DMS 273 (cell line): ENCODE data around the gene PCSK7.

ENCODE experiments used
- DNase-seq: peaks from one replicate; lab custom pipeline; 2025; ENCODE audit not compliant: unreplicated experiment; lab: John Stamatoyannopoulos, UW

PCSK7 gene

DNA sequence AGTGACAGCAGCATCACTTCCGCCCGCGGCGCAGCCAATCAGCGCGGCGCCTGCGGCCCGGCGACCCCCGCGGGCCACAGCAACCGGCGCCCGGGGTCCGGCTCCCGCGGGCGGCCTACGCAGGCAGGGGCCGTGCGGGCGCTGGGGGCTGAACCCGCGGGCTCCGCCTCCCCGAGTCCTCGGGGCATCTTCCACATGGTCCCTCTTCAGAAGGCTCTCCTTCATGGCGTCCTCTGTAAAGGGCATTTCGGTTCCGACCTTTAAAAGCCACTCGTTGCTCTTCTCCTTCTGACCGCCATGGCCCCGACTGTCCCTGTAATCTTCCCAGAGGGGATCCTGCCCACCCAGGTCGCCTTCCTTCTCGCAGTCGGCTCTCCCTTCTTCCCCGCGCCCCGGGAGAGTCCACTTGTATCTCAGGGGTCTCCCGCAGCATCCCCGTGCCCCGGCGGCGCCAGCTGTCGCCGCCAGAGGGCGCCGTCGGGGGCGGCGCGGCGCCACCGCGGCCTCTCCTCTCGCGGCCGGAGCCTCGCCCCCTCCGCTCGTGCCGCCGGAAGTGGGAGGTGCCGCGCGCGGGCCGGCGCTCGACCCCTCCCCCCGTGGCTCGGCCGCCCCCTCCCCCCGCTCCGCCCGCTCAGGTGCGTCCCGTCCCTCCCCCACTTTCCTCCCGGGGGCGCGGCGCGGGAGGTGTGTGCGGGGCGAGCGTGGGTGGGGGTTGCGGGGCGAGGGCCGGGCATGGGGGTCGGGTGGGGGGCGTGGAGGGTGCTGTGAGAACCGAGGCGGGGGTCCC is 412 bp upstream of the PCSK7 start, which contains the start of gene RNF214:
Gene RNF214 (plus strand): TSS at position 580 of the 787 bp plus-strand sequence. CDS start 1,602 bp downstream, outside the sequence.
- DNase-seq, result peak; percentile 88

DNA sequence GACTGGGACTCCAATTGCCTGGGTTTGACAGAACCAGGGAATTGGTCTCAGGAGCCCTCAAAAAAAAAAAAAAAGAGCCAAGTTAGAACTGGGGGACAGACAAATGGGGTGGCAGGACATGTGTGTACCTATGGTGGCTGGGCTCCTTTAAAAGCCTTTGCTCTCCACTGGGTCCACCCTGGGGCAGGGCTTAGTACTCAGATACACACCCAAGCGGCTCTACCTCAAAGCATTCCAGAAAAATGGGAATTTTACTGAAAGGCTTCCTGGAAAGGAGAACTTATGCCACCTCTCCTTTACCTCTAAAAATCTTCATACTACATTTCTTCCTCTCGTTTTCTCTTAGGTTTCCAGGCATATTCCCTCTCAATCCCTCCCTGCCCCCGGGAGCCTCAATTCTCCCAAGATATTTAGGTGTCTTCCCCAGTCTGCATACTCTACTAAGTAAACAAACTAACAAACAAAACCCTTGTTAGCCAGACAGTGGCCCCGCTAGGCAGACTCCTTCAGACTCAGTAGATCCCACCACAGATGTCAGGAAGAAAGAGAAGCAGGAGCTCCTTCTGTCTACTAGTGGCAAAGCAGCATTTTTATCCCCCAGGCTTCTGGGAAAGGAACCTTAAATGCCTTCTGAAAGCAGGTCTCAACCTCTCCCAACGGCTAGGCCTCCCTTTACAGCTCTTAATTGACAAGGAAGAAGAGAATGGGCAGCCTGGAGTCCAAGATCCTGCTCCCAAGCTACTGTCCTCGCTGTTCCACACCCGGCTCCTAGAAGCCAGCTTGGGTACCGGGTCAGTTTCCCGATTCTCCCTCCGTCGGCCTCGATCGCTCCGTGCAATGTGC is 653 bp downstream of the PCSK7 start:
- peak; percentile 29 for DNase-seq

DNA sequence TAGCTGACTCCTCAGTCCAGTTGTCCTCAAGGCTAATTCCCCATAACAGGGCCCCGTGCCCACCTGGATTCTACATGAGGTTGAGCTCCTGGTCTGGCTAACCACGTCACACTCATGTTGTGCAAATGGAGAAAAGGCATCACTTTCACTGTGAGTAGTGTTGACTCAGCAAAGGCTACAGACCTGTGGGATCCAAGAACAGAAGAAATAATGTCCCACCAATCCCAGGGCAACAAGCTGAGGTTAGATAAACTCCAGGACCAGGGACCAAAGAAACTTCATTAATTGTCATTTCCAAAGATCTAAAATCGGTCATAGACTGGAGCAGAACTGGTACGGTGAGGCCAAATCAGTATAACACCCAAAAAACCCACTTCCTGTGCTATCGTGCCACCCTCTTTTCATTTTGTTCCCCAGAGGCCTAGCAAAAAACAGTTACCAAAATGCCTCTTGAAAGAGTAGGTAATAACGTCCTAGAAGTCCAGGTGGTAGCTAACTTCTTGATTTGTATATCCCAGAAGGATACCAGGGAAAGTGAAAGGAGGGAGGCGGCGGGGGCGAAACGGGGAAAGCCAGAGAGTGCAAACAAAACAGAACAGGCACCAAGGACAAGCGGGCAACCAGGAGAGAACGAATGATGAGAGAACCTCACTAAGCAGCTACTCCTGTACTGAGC is 1.4 kb downstream of the PCSK7 start:
- no peak for DNase-seq

GRCh38 chr11:117229931-117230285 is 2.0 kb downstream of the PCSK7 start:
- DNase-seq, result no peak

DNA sequence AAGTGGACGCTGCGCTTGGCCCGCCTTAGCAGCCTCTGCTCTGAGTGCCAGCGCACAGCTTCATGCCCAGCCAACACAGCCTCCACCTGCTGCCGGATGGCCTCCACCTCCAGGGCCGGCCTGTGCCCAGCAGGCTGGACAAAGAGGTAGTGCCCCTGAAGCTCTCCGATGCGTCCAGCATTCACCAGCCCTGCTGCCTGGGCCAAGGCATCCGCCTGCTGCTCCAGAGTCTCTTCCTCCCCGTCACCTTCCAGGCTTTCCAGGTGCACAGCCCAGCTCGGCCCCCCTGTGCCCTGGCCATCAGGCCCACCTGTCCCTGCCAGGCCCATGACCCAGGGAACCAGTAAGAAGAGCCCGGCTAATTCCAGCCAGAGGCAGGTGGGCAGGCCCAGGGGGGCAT is 2.5 kb downstream of the PCSK7 start:
- DNase-seq, result no peak

DNA sequence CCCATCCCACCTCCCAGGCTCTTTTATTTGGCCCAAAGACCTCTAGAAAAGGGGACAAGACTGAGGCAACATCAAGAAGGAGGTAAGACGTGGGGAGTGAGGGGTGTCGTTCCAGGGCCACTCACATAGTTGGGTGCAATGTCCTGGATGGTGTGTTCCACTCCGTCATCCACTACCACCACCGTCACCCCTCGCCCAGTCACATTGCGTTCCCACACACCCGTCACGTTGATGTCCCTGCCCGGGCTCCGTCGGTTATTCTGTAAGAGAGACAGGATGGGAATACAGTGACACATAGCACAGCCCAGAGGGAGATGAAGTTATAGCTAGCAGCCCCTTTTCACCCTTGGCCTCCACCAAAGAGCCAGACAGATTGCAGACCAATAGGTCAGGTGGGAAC is 3.8 kb downstream of the PCSK7 start:
- no peak for DNase-seq

GRCh38 chr11:117226388-117227385 is 5.2 kb downstream of the PCSK7 start:
- DNase-seq, result peak; percentile 74

DNA sequence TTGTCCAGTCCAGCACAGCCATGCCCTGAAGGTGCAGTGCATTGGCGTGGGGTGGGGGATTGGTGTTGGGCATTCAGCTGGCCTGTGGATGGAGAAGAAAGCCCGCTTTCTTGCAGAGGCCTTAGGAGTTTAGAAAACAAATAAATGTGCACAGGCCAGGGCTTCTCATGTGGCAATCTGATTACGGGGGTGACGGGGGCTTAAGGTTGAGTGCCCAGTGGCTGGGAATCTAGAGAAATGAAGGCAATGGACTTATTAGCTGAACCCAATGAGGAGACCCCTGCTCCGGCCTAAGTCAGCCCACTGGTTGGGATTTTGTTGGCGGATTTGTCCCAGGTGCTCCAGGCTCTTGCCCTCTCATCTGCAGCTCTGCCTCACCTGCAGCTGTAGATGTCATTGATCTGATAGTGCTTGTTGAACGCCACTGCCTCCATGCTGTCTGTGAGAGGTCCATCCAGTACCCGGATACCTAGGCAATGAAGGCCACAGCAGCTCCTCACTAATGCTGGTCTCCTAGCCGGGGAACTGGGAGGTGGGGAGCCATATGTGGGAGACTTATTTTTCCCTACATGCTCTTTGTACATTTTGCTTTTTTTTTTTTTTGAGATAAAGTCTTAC is 6.2 kb downstream of the PCSK7 start:
- no peak for DNase-seq

GRCh38 chr11:117223741-117224689 is 7.9 kb downstream of the PCSK7 start:
- DNase-seq, result no peak

- DNase-seq, result no peak
Observed at GRCh38 chr11:117222991-117223740, 8.7 kb downstream of the PCSK7 start.

DNA sequence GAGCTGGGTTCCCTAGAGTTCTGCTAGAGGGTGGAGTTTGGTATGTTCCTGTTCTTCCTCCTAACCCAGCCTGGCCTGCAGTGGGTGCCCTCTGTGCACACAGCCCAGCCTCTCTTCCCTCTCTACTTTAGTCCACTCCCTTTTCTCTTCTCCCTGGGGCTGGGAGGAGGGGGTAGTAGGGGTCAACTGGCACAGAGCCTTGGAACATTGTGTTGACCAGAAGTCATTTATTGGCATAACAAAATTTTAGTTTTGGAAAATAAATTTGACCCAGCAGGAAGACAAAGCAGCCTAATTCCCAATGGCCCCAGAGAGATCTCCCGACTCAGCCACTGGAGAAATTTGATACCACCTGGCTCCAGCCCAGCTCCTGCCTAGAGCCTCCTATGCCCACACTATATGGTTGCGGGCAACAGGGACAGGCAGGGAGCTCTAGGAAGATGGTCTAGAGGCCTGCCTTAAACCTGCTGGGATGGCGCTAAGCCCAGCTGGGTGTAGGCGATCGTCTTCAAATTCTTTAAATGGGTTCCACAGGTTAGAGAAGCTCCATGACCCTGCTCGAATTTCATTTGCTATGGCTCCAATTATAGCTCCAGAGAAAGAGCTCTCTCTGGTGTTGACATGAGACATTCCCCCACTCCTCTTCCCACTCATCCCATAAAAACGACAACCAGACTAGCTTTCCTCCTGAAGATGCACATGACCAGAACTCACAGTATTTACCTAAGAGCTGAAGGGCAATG is 9.9 kb downstream of the PCSK7 start:
- DNase-seq, result peak; percentile 89

GRCh38 chr11:117220999-117221774 is 10.7 kb downstream of the PCSK7 start:
- peak; percentile 79 for DNase-seq

DNA sequence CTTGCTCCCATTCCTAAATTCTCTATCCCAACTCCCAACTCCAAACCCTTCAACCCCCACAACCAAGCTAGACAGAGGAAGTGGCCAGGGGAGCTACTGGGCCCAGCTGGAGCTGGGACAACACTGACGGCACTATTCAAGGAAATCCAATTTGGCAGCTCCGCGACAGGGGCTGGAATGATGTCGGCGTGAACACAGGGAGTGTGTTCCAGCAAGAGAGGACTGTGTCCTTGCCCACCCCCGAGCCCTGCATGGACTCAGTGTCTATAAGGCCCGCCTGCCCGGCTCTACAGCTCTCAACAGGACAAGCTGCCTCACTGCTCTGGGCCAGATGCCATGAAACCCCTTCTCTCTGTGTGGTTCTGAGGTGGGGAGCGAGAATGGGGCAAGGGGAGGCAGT is 11.3 kb downstream of the PCSK7 start:
- DNase-seq, result no peak

GRCh38 chr11:117219995-117220394 is 11.9 kb downstream of the PCSK7 start:
- DNase-seq, result no peak

GRCh38 chr11:117219455-117219854 is 12.4 kb downstream of the PCSK7 start:
- no peak for DNase-seq

DNA sequence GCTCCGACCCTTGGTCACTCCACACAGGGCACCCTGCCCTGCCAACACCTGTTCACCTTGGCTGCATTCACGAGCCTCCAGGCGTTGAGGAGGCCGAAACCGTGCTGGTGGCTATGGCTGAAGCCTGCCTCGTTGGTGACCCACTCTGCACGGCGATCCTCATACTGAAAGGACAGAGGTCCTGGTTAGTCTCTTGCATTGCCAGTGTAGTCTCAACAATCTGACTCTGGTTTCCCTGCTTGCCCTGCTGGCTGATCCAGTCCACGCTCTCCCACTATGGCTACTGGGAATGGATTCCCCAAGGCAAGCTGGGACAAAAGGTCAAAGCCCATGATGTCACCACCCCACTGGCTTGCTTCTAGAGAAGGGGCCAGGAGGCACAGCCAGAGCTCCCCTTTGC is 12.9 kb downstream of the PCSK7 start:
- DNase-seq, result no peak
